Loucy (cell line): ENCODE results near the gene MTFR2.

ENCODE experiments used
- CTCF ChIP-seq: fragments of 200-600 bp; sonication (generic); conservative IDR thresholded peaks from 2 replicates; pipeline ENCODE4 v1.5.1; 2014; ENCODE audit warnings: mild to moderate bottlenecking, antibody characterized with exemption, low read length
- EZH2phosphoT487 ChIP-seq: fragments of 200-600 bp; IDR thresholded peaks from 2 replicates; pipeline ENCODE4 v1.6.1; 2018; ENCODE audit warnings: antibody characterized with exemption, mild to moderate bottlenecking, moderate library complexity, borderline replicate concordance

- TF ChIP-seq CTCF, result no peak
- TF ChIP-seq EZH2phosphoT487, result no peak
Observed at GRCh38 chr6:136212608-136213007, 37.5 kb downstream of the MTFR2 start.
